IMR-90 (cell line): ENCODE data around the gene ATP2B1. TPM values are rescaled to one million over a fixed set of nuclear protein-coding genes. Genes with fewer than 3 reads are reported as not detected.

ENCODE experiments used
- ATAC-seq: fragments of 200-7000 bp; cut with Tn5 transposase; 2 replicates; pipeline ENCODE4 v1.9.1; 2020; ENCODE audit warnings: low read depth, mild to moderate bottlenecking, moderate library complexity
- BruUV-seq: library from RNA; stranded (reverse); fragments of 400-500 nt; replicated peaks from 2 replicates; lab custom pipeline; 2021; lab: Mats Ljungman, UMichigan
- CTCF ChIA-PET: fragments of 300-600 bp; formaldehyde crosslinking; extraction: SDS; loops from one replicate; lab custom pipeline; 2021; ENCODE audit warnings: antibody characterized with exemption; lab: Yijun Ruan, JAX
- POLR2A ChIA-PET: fragments of 300-600 bp; sonication (Branson Sonifier 250); formaldehyde crosslinking; loops from one replicate; lab custom pipeline; 2022; ENCODE audit warnings: antibody characterized with exemption; ENCODE audit not compliant: unreplicated experiment; lab: Charles Lee
- DNase-seq: peaks from one replicate; pipeline ENCODE4 v3.0.0; 2013
- H2AFZ ChIP-seq: replicated peaks from 2 replicates; pipeline ENCODE3; 2013; ENCODE audit warnings: low read length, mild to moderate bottlenecking; ENCODE audit not compliant: poor library complexity
- H2AK5ac ChIP-seq: 2 replicates; pipeline ENCODE4 v1.6.1; 2013; ENCODE audit warnings: low read depth, low read length, inconsistent platforms
- H2AK9ac ChIP-seq: replicated peaks from 2 replicates; pipeline ENCODE3; 2013; ENCODE audit warnings: mild to moderate bottlenecking, low read depth, low read length, moderate library complexity; ENCODE audit not compliant: poor library complexity
- H2BK120ac ChIP-seq: 2 replicates; pipeline ENCODE4 v1.6.1; 2013; ENCODE audit warnings: low read depth, low read length, inconsistent platforms
- H2BK15ac ChIP-seq: 3 replicates; pipeline ENCODE4 v1.6.1; 2013; ENCODE audit warnings: low read depth, low read length, inconsistent platforms
- H2BK20ac ChIP-seq: 2 replicates; pipeline ENCODE4 v1.6.1; 2013; ENCODE audit warnings: low read depth, mild to moderate bottlenecking, inconsistent platforms, low read length, moderate library complexity
- H2BK5ac ChIP-seq: 2 replicates; pipeline ENCODE4 v1.6.1; 2013; ENCODE audit warnings: mild to moderate bottlenecking, low read depth, low read length, inconsistent platforms; ENCODE audit not compliant: poor library complexity, severe bottlenecking
- H3K14ac ChIP-seq: replicated peaks from 2 replicates; pipeline ENCODE4 v1.6.1; 2013; ENCODE audit warnings: low read depth, low read length, inconsistent platforms
- H3K18ac ChIP-seq: 2 replicates; pipeline ENCODE4 v1.6.1; 2013; ENCODE audit warnings: low read depth, low read length, control low read depth
- H3K23ac ChIP-seq: 2 replicates; pipeline ENCODE4 v1.6.1; 2013; ENCODE audit warnings: low read depth, low read length, inconsistent platforms
- H3K27ac ChIP-seq: 2 replicates; pipeline ENCODE4 v1.5.1; 2013; ENCODE audit warnings: mild to moderate bottlenecking, control low read depth, low read length; ENCODE audit not compliant: insufficient read depth
- H3K27me3 ChIP-seq: 2 replicates; pipeline ENCODE4 v1.6.1; 2013; ENCODE audit warnings: low read length; ENCODE audit not compliant: control insufficient read depth, insufficient read depth
- H3K36me3 ChIP-seq: 2 replicates; pipeline ENCODE4 v1.6.1; 2013; ENCODE audit warnings: low read length, mixed read lengths; ENCODE audit not compliant: control insufficient read depth, insufficient read depth
- H3K4ac ChIP-seq: 2 replicates; pipeline ENCODE4 v1.6.1; 2013; ENCODE audit warnings: low read depth, low read length, inconsistent platforms
- H3K4me1 ChIP-seq: 2 replicates; pipeline ENCODE4 v1.6.1; 2013; ENCODE audit warnings: low read length, mixed read lengths; ENCODE audit not compliant: control insufficient read depth, insufficient read depth
- H3K4me2 ChIP-seq: 2 replicates; pipeline ENCODE4 v1.6.1; 2013; ENCODE audit warnings: low read depth, mild to moderate bottlenecking, control low read depth, low read length, moderate library complexity
- H3K4me3 ChIP-seq: 2 replicates; pipeline ENCODE4 v1.5.1; 2013; ENCODE audit warnings: low read depth, mild to moderate bottlenecking, control low read depth, low read length, moderate library complexity; ENCODE audit not compliant: insufficient read depth
- H3K56ac ChIP-seq: 2 replicates; pipeline ENCODE4 v1.6.1; 2013; ENCODE audit warnings: low read length, inconsistent platforms; ENCODE audit not compliant: insufficient read depth; ENCODE audit errors: extremely low read depth
- H3K79me1 ChIP-seq, 2 experiments: 2 replicates each; pipeline ENCODE4 v1.6.1; 2013; ENCODE audit warnings: low read length in 2 of 2, inconsistent platforms in 1 of 2, low read depth in 1 of 2
- H3K9ac ChIP-seq: 2 replicates; pipeline ENCODE4 v1.6.1; 2013; ENCODE audit warnings: low read depth, low read length, control low read depth
- H3K9me1 ChIP-seq: 2 replicates; pipeline ENCODE4 v1.6.1; 2013; ENCODE audit warnings: low read length, inconsistent platforms; ENCODE audit not compliant: insufficient read depth
- H3K9me3 ChIP-seq: 2 replicates; pipeline ENCODE4 v1.6.1; 2013; ENCODE audit warnings: low read length; ENCODE audit not compliant: control insufficient read depth, insufficient read depth
- H4K20me1 ChIP-seq: 2 replicates; pipeline ENCODE4 v1.6.1; 2013; ENCODE audit warnings: low read length, inconsistent platforms; ENCODE audit not compliant: insufficient read depth
- H4K5ac ChIP-seq: 2 replicates; pipeline ENCODE4 v1.6.1; 2013; ENCODE audit warnings: mild to moderate bottlenecking, low read depth, low read length, control low read depth
- H4K8ac ChIP-seq, 2 experiments: 2 replicates each; pipeline ENCODE4 v1.6.1; 2013; ENCODE audit warnings: low read depth in 2 of 2, low read length in 2 of 2, control low read depth in 1 of 2, inconsistent platforms in 1 of 2
- H4K91ac ChIP-seq: 2 replicates; pipeline ENCODE4 v1.6.1; 2013; ENCODE audit warnings: low read depth, low read length, inconsistent platforms; ENCODE audit not compliant: insufficient read depth
- CHD1 ChIP-seq: IDR thresholded peaks from 2 replicates; pipeline ENCODE4 v1.6.1; 2012; ENCODE audit warnings: low read depth, low read length, improper control_type of control experiment
- RCOR1 ChIP-seq: IDR thresholded peaks from 2 replicates; pipeline ENCODE4 v1.6.1; 2012; ENCODE audit warnings: mild to moderate bottlenecking, low read length, improper control_type of control experiment; ENCODE audit not compliant: insufficient replicate concordance
- RFX5 ChIP-seq: IDR thresholded peaks from 2 replicates; pipeline ENCODE4 v1.8.0; 2012; ENCODE audit warnings: low read depth, mild to moderate bottlenecking, low read length, moderate library complexity
- SMC3 ChIP-seq: fragments of 150-350 bp; IDR thresholded peaks from 2 replicates; pipeline ENCODE4 v1.6.1; 2016; ENCODE audit warnings: low read depth, mild to moderate bottlenecking, antibody characterized with exemption, low read length, moderate library complexity
- WGBS, 2 experiments: methylation state at CpG; one replicate each; pipeline versions ENCODE4 v1.1.5 to v1.1.7; 2013; ENCODE audit warnings: missing lambda C conversion rate in 2 of 2; ENCODE audit not compliant: insufficient read length in 1 of 2; ENCODE audit errors: extremely low coverage in 2 of 2; 5-methylcytosine and 5-hydroxymethylcytosine counted together
- dilution Hi-C: fragments of 300-500 bp; cut with HindIII; formaldehyde crosslinking; loops from one replicate; pipeline ENCODE4 v1.14.3; 2018; ENCODE audit warnings: low sequenced_read_pairs; ENCODE audit not compliant: unreplicated experiment
- in situ Hi-C: fragments of 300-500 bp; cut with MboI; formaldehyde crosslinking; loops from 3 replicates; pipeline ENCODE4 v1.14.3; 2019; ENCODE audit warnings: low sequenced_read_pairs, inconsistent platforms, mixed read lengths
- intact Hi-C: fragments of 100-400 bp; cut with micrococcal nuclease; formaldehyde crosslinking; loops from 2 replicates; pipeline ENCODE4 v1.10.0; 2022
- polyA plus RNA-seq, 3 experiments: library from polyadenylated mRNA; depleted of rRNA; stranded (reverse); fragments of >200 nt; gene quantifications; 2 replicates each; pipeline ENCODE4 v1.2.3, GENCODE V29; 2012; ENCODE audit warnings: low replicate concordance in 1 of 3
- total RNA-seq: library from RNA; depleted of rRNA; stranded (reverse); fragments of >200 nt; gene quantifications from 2 replicates; pipeline ENCODE4 v1.2.3, GENCODE V29; 2012
- TF ChIP-seq, protein P1 (sequence below): fragments of 150-350 bp; IDR thresholded peaks from 2 replicates; pipeline ENCODE4 v1.6.1; 2017; ENCODE audit warnings: mild to moderate bottlenecking, antibody characterized with exemption, low read length, low read depth
- TF ChIP-seq, protein P2 (sequence below): conservative IDR thresholded peaks from 2 replicates; pipeline ENCODE4 v1.5.1; 2012; ENCODE audit warnings: mild to moderate bottlenecking, low read depth, low read length, improper control_type of control experiment

Gene ATP2B1
- total and polyA plus RNA-seq, 2 of the 4 experiments (the other 2 are of a cell fraction), result 9.9 to 32.6 TPM

DNA sequence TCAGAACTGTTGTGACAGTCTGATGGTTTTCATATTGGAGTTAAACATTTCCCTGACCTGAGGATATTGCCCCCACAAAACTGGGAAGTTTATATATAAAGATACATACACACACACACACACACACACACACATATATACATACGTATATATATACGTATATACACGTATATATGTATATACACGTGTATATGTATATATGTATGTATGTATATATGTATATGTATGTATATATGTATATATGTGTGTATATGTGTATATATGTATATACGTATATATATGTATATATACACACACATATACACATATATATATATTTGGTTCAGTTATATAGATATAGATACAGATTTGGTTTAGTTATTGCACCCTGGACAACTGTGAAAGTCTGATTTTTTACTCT lies 65.7 kb downstream of the ATP2B1 start:
- H3K9ac ChIP-seq, result no peak overlapping the region
- H3K27me3 ChIP-seq, result no peaks in the 10 kb centered on the region
- ChIA-PET CTCF (interaction anchor here (0.6 kb wide), 1 partner anchor 273 kb away, joined by 3 read pairs; no protein-coding TSS in a partner anchor), POLR2A (no interaction called here)
- no peak overlapping the region for H3K4ac ChIP-seq
- no peak overlapping the region for H3K27ac ChIP-seq
- no peak overlapping the region for H4K91ac ChIP-seq
- H4K20me1 ChIP-seq, result 0 out of 2 replicates have a peak, but pooled peaks cover 7% of the 10 kb centered on the region
- TF ChIP-seq RCOR1 (no peak), CHD1 (no peak), SMC3 (no peak), RFX5 (no peak)
- TF ChIP-seq, protein P1, sequence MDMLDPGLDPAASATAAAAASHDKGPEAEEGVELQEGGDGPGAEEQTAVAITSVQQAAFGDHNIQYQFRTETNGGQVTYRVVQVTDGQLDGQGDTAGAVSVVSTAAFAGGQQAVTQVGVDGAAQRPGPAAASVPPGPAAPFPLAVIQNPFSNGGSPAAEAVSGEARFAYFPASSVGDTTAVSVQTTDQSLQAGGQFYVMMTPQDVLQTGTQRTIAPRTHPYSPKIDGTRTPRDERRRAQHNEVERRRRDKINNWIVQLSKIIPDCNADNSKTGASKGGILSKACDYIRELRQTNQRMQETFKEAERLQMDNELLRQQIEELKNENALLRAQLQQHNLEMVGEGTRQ, result no peak
- TF ChIP-seq, protein P2, sequence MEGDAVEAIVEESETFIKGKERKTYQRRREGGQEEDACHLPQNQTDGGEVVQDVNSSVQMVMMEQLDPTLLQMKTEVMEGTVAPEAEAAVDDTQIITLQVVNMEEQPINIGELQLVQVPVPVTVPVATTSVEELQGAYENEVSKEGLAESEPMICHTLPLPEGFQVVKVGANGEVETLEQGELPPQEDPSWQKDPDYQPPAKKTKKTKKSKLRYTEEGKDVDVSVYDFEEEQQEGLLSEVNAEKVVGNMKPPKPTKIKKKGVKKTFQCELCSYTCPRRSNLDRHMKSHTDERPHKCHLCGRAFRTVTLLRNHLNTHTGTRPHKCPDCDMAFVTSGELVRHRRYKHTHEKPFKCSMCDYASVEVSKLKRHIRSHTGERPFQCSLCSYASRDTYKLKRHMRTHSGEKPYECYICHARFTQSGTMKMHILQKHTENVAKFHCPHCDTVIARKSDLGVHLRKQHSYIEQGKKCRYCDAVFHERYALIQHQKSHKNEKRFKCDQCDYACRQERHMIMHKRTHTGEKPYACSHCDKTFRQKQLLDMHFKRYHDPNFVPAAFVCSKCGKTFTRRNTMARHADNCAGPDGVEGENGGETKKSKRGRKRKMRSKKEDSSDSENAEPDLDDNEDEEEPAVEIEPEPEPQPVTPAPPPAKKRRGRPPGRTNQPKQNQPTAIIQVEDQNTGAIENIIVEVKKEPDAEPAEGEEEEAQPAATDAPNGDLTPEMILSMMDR, result no peak
- DNase-seq (no peak), ATAC-seq (no peak)
- intact Hi-C loops (no loop called here), dilution Hi-C loops (no loop called here), in situ Hi-C loops (no loop called here)
- no CpG with 5 or more reads among the region's 5 CpGs for WGBS, 2 experiments
- no TSS peak for BruUV-seq
- H4K5ac ChIP-seq, result no peak overlapping the region
- H3K18ac ChIP-seq, result no peak overlapping the region
- H2BK15ac ChIP-seq, result no peak overlapping the region
- no peak overlapping the region for H2AK5ac ChIP-seq
- no peak overlapping the region for H3K23ac ChIP-seq
- 0 out of 2 replicates have a peak, but pooled peaks cover 2% of the 10 kb centered on the region for H3K4me1 ChIP-seq
- H3K79me1 ChIP-seq, result peaks cover 29 to 40% of the 10 kb centered on the region in 2 experiments
- H2AFZ ChIP-seq, result no peak overlapping the region
- 0 out of 2 replicates have a peak, but pooled peaks cover 3% of the 10 kb centered on the region for H3K9me1 ChIP-seq
- H2BK20ac ChIP-seq, result no peak overlapping the region
- peaks cover 4% of the 10 kb centered on the region for H3K36me3 ChIP-seq
- no peak overlapping the region for H2BK5ac ChIP-seq
- no peak overlapping the region for H4K8ac ChIP-seq
- H2AK9ac ChIP-seq, result no peak overlapping the region
- no peak overlapping the region for H2BK120ac ChIP-seq
- H3K4me2 ChIP-seq, result no peak overlapping the region
- H3K4me3 ChIP-seq, result no peak overlapping the region
- H3K9me3 ChIP-seq, result no peaks in the 10 kb centered on the region
- no peak overlapping the region for H3K56ac ChIP-seq
- no peak overlapping the region for H3K14ac ChIP-seq
